Bronchial epithelial cell (primary cell): ENCODE results near the gene GRM5. TPM values are rescaled to one million over a fixed set of nuclear protein-coding genes. Genes with fewer than 3 reads are reported as not detected.

Source experiments
- DNase-seq: peaks from one replicate; pipeline ENCODE4 v3.0.0-alpha.2; 2010; ENCODE audit warnings: low read depth
- FAIRE-seq: peaks from 2 replicates; lab custom pipeline; 2011; peaks lifted over from hg19 to GRCh38; lab: Jason Lieb, UNC
- H3K27me3 ChIP-seq: 2 replicates; pipeline ENCODE4 v1.5.1; 2011; ENCODE audit warnings: low read length; ENCODE audit not compliant: control insufficient read depth, insufficient read depth
- H3K36me3 ChIP-seq: 2 replicates; pipeline ENCODE4 v1.5.1; 2011; ENCODE audit warnings: low read length; ENCODE audit not compliant: control insufficient read depth, insufficient read depth
- H3K4me3 ChIP-seq: 2 replicates; pipeline ENCODE4 v1.5.1; 2011; ENCODE audit warnings: mild to moderate bottlenecking, low read depth, low read length, control low read depth
- total RNA-seq: library from RNA; depleted of rRNA; stranded (reverse); fragments of >200 nt; gene quantifications from 2 replicates; pipeline ENCODE4 v1.2.1, GENCODE V29; 2014
- TF ChIP-seq, protein P1 (sequence below): IDR thresholded peaks from 2 replicates; pipeline ENCODE4 v1.5.1; 2011; ENCODE audit warnings: mild to moderate bottlenecking, moderate library complexity, low read length, control low read depth, inconsistent platforms; ENCODE audit not compliant: insufficient read depth, severe bottlenecking

The GRM5 gene
- total RNA-seq, 1 donor from 2014 or later, result not detected

DNA sequence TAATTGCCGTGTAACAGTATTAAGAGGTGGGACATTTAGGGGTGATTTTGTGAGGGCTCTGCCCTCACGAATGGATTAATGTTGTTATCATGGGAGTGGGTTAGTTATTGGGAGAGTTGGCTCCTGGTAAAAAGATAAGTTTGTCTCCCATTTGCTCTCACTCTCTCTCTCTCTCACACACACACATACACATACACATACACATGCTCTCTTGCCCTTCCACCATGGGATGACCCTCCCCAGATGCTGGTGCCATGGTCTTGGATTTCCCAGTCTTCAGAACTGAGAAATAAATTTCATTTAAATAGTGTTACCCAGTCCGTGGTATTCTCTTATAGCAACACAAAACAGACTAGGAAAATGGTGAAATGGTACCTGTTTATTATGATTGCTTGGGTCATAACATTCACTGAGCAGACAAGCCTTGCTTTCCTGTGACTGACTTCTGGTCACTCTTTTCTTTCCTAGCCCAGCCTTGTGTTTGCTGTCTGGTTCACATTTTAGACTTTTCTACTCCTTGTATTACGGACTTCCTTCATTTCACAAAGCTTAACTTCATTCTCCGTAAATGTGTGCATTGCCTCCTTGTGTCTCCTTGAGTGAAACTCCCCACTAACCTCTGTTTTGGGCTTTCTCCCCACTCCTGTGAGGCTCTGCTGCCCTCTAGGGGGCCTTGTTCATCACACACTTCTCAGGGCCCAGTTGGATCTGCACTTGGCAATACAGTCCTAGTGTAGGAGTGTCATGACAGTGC, 521.7 kb downstream of the GRM5 start:
- DNase-seq (peak; percentile 82), FAIRE-seq (peak; percentile 83)
- TF ChIP-seq, protein P1, sequence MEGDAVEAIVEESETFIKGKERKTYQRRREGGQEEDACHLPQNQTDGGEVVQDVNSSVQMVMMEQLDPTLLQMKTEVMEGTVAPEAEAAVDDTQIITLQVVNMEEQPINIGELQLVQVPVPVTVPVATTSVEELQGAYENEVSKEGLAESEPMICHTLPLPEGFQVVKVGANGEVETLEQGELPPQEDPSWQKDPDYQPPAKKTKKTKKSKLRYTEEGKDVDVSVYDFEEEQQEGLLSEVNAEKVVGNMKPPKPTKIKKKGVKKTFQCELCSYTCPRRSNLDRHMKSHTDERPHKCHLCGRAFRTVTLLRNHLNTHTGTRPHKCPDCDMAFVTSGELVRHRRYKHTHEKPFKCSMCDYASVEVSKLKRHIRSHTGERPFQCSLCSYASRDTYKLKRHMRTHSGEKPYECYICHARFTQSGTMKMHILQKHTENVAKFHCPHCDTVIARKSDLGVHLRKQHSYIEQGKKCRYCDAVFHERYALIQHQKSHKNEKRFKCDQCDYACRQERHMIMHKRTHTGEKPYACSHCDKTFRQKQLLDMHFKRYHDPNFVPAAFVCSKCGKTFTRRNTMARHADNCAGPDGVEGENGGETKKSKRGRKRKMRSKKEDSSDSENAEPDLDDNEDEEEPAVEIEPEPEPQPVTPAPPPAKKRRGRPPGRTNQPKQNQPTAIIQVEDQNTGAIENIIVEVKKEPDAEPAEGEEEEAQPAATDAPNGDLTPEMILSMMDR, result peak; percentile 93
- H3K27me3 ChIP-seq, result no peaks in the 10 kb centered on the region
- H3K4me3 ChIP-seq, result no peak overlapping the region
- no peaks in the 10 kb centered on the region for H3K36me3 ChIP-seq

DNA sequence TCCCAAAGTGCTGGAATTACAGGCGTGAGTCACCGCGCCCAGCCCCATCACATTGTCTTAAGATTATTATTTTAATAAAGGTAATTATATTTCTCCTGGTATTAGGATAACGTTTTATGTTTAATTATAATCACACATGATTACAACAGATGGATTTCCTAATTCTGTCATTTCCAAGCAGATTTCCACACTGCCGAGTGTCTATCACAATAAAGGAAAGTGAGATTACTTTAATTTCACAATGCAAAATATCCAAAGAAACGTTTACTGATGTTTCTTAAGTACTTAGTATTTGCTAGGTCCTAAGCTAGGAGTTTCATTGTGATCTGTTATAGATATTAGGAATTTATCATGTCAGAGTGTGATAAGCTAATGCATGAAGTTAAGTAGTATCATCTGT, 524.8 kb downstream of the GRM5 start:
- no peaks in the 10 kb centered on the region for H3K27me3 ChIP-seq
- H3K4me3 ChIP-seq, result no peak overlapping the region
- DNase-seq, result no peak
- no peak for FAIRE-seq
- TF ChIP-seq, protein P1, result no peak
- H3K36me3 ChIP-seq, result no peaks in the 10 kb centered on the region

DNA sequence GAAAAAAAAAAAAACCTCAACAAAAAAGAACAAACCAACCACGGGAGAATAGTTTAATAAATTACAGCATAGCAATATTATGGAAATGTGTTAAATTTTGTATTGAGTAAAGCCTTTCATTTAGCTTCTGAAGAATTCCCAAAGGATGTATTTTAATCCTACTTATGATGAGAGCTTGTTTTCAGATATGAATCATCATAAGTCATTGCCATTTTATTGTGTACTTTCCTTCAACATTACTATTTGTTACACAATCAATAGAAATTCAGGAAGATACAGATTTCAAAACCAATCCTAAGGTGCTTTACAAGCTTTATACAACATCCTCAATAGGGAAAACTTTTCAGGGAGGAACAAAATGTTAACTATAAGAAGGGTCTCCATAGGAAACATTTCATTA, 527.7 kb downstream of the GRM5 start:
- DNase-seq, result peak; percentile 95
- Histone ChIP-seq H3K36me3 (no peaks in the 10 kb centered on the region), H3K27me3 (no peaks in the 10 kb centered on the region), H3K4me3 (no peak overlapping the region)
- no peak for FAIRE-seq
- TF ChIP-seq, protein P1, result no peak

DNA sequence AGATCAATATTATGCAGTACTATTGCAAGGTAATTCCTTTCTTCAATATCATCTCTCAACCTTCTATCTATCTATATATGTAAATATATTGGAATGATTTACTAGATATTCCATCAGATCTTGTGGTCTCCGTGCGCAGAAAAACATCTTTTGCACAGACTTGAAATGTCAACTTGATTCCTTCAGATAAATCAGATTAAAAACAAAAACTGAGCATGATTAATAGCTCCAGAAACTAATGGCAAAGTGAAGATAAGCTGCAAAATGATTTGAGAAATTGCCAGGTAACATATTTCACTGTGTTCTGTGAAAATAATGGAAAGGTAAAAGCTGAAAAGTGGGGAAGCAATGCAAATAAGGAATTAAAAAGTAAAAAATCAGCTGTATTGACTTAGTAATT, 528.2 kb downstream of the GRM5 start:
- FAIRE-seq (no peak), DNase-seq (no peak)
- H3K36me3 ChIP-seq, result no peaks in the 10 kb centered on the region
- no peak overlapping the region for H3K4me3 ChIP-seq
- no peaks in the 10 kb centered on the region for H3K27me3 ChIP-seq
- TF ChIP-seq, protein P1, result no peak

DNA sequence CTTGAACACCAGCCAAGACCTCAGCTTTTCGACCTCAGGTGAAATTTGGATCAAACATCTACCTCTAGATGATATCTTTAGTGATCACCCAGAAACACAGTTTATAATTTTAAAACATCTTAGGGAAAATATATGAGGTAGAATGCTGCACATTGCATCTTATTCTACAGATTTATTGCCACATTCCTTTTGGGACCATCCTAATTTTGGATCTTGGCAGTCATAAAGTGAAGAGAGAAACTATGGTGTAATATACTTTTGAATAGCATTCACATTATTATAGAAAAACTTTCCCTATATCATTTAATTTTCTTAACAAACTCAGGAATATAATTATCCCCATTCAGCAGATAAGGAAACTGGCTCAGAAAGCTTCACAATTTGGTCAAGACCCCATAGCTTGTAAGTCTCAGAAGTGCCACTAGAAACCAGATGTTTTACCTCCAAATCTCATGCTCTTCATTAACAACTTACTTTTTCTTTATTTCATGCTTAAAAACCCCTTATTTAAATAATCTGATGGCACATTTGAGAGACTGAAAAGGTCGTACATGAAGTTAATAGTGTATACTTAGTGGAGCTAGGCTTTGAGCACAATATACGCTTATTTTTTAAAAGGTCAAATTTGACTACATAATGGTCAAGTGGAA, 529.0 kb downstream of the GRM5 start:
- FAIRE-seq (no peak), DNase-seq (no peak)
- Histone ChIP-seq H3K36me3 (no peaks in the 10 kb centered on the region), H3K4me3 (no peak overlapping the region), H3K27me3 (no peaks in the 10 kb centered on the region)
- TF ChIP-seq, protein P1, result no peak
